NCI-H748 (cell line): ENCODE data around the gene OGT.
"Not testable (repeated sequence)": the region's sequence is repeated elsewhere in the genome, so short reads cannot be mapped to it uniquely, and the experiment has no call there.

ENCODE experiments used
- DNase-seq: peaks from one replicate; lab custom pipeline; 2025; ENCODE audit not compliant: unreplicated experiment; lab: John Stamatoyannopoulos, UW

OGT gene

DNA sequence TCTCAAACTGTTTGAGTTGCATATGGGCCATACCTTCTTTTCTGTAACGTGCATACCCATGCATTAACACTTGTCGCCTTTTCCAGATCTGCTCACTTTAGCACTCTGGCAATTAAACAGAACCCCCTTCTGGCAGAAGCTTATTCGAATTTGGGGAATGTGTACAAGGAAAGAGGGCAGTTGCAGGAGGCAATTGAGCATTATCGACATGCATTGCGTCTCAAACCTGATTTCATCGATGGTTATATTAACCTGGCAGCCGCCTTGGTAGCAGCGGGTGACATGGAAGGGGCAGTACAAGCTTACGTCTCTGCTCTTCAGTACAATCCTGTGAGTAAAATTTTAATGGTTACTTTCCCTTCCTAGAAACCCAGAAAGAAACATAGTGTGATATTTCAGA is 4.8 kb downstream of the OGT start:
- DNase-seq, result no peak

DNA sequence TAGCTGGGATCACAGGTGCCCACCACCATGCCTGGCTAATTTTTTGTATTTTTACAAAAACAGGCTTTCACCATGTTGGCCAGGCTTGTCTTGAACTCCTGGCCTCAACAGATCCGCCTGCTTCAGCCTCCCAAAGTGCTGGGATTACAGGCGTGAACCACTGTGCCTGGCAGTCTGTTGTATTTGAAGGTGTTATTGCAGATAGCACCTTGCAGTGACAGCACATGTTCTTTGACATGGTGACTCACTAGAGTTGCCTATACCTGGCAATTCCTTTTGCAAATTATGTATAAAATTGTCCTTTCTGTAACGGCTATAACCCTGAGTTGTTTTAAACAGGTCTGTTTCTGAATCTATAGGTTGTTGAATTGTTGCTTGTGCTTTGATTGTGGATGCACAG is 7.9 kb downstream of the OGT start:
- no peak for DNase-seq

- DNase-seq, result no peak
Observed at GRCh38 chrX:71541210-71542022, 8.5 kb downstream of the OGT start.

DNA sequence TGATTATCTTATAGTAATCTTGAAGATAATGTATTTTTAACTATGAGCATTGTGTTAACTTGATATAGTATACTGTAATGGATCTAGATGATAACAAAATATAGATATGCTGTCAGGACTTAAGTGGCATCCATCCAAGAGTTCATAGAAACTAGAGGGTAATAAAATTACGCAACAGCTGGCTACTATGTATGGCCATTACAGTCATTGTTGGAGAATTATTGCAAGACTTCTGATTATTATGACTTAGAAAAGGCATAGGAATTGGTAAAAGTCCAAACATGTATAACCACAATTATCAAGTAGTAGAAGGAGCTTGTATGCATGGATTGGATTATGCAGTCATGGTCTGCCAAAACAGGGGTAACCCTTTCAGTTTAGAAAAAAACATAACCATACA is 9.5 kb downstream of the OGT start:
- DNase-seq, result peak; percentile 3

- no peak for DNase-seq
Observed at GRCh38 chrX:71542825-71543224, 9.9 kb downstream of the OGT start.

DNA sequence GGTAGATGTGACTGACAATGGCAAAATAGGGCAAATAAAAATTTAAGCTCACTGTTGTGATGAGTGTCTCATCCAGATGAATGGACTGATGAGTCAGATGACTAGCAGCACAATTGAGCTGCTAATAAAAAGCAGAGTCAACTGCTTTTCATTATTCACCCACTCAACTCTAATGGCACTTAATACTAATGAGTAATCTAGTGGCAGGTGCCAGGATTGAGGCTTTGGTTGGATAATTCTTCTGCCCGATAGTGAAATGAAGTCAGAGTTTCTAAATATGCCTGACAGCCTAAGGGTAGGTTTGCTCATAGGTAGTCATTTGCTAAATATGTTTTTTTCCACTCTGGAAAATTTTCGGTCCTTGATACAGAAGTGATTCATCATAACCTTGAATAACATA is 10.4 kb downstream of the OGT start:
- peak; percentile 67 for DNase-seq

DNA sequence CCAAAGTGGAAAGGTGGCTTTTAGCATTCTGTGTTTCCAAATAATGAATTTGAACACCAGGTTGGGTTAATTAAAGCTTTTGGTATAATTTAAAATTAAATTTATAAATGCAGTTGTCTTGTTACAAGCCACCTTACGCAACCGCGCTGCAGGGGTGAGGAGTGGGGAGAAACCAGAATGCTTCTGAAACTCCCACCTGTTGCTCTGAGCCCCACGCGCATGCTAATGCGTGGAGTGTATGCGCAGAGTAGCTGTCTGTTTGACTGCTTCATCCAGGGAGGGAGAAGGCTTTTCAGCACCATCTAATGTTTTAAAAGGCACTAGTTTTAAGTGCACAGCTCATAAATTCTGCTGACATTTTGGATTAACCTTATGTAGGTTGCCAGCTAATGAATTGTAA is 12.5 kb downstream of the OGT start:
- no peak for DNase-seq

DNA sequence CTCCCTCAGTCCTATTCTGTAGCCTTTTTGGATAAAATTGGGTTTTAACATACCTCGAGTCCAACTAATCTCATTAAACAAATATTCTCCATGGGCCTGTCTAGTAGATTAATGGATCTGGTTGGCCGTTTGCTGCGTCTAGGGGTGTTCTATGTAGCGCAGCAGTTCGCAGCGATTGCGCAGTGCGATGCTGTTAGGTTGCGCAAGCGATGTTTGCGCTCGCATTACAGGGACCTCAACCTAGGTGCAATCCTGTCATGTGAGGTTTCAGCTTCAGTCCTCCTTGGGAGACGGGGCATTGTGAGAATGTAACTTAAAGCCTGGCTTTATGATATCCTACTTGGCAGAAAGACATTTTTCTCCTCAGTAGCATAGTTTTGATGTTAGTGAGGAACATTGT is 14.0 kb downstream of the OGT start:
- DNase-seq, result no peak

DNA sequence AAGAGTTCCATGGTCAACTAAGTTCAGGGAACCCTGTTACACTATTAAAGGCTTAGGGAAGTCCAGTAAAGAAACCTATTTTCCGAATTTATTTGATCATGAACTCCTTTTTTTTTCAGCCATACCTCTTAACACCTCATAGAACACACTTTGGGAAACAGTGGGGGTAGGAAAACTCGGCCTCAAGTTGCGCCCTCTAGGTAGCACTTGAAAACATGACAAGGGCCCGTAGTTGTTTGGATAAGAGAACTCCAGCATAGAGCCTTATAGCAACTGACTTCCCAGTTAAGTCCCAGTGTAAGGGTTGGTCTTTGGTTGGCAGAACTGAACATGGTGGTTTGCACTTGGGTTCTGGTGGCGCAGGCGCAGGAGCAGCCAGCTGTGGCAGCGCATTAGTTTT is 14.4 kb downstream of the OGT start:
- DNase-seq, result no peak

- no peak for DNase-seq
Observed at GRCh38 chrX:71549986-71550385, 17.1 kb downstream of the OGT start.

GRCh38 chrX:71550578-71550977 is 17.7 kb downstream of the OGT start:
- DNase-seq, result no peak

DNA sequence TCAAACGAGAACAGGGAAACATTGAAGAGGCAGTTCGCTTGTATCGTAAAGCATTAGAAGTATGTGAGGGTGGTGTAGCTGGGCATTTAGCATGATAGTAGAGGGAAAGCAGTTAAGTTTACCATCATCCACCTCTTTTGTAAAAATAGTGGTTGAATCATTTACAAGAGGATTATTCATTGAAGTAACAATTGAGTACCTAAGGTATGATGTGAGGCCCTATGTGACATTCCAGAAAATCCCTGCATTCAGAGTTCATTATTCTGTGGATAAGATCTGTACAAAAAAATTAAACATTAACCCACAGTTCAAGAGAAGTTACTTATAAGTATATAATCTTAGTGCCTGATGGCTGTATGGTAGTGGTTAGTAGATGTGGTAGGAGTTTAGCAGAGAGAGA is 23.1 kb downstream of the OGT start:
- no peak for DNase-seq

DNA sequence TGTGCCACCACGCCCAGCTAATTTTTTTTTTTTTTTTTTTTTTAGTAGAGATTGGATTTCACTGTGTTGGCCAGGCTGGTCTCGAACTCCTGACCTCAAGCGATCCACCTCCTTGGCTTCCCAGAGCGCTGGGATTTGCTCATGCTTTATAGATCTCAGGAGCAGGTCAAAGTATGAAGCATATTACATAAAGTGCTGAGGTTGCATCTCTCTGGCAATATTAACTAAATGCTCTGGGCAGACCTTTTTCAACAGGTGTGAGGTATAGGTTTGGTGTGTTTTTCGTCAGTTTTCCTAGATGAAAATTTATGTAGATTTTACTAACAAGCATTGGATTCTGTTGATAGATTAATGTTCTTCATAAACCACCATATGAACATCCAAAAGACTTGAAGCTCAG is 26.0 kb downstream of the OGT start:
- DNase-seq, result no peak

GRCh38 chrX:71559773-71560172 is 26.9 kb downstream of the OGT start:
- DNase-seq, result not testable (repeated sequence)

GRCh38 chrX:71563921-71564320 is 31.0 kb downstream of the OGT start:
- DNase-seq, result no peak

- no peak for DNase-seq
Observed at GRCh38 chrX:71565474-71566041, 32.7 kb downstream of the OGT start.

- not testable (repeated sequence) for DNase-seq
Observed at GRCh38 chrX:71571390-71571789, 38.5 kb downstream of the OGT start.

GRCh38 chrX:71573590-71573989 is 40.7 kb downstream of the OGT start:
- DNase-seq, result no peak

DNA sequence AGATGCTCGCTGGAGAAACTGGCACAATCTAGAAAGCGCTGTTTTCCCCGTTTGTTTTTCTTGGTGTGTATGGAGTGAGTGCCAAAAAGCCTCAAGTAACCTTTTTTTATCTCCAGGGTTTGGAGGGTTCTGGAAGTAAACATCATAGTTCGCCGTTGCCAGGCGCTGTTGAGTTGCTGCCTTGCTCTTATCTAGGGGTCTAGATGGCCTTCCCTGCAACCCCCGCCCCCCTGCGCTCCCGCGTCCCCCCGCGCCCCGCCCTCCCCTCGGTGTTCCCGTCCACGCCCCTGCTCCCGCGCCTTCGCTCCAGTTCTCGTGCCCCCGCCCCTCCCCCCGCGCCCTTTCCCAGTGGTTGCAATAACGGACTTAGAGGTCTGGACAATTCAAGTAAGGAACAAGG is 44.8 kb downstream of the OGT start:
- DNase-seq, result no peak

DNA sequence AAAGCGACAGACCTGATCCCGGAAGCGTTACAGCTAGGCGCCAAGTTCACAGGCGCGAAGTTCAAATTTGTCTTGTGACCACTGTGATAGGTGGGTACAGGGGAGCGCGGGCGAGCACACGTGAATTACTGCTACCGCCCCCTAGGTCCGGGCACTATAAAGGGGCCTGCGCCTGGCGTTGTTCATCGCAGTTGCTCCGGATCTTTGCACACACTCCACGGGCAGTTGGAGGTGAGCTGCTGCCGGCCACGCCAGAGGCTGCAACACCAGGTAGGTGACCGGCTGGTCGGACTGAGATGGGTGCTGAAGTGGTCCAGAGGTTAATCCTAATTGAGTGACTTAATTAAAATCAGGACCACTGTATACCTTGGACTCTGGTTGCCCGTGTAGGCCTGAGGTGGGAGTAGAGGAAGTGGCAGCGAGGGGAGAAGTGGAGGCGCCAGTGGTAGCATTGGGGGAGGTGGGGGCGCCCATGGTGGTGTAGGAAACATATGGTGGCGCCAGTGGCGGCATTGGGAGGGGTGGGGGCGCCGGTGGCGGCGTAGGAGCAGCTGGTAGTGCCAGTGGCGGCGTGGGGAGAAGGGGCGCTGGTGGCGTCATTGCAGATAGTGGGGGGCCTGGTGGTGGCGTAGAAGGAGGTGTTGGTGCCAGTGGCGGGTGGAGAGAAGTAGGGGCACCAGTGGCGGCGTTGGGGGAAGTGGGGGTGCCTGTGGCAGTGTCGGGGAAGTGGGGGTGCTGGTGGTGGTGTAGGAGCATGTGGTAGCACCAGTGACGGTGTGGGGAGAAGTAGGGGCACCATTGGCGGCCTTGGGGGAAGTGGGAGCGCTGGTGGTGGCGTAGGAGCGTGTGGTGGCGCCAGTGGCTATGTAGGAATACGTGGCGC is 45.6 kb downstream of the OGT start, which contains the start of gene GCNA:
TSS of gene GCNA (plus strand) at position 185 of the 883 bp plus-strand sequence. CDS start 2,385 bp downstream, outside the sequence.
- DNase-seq, result no peak

DNA sequence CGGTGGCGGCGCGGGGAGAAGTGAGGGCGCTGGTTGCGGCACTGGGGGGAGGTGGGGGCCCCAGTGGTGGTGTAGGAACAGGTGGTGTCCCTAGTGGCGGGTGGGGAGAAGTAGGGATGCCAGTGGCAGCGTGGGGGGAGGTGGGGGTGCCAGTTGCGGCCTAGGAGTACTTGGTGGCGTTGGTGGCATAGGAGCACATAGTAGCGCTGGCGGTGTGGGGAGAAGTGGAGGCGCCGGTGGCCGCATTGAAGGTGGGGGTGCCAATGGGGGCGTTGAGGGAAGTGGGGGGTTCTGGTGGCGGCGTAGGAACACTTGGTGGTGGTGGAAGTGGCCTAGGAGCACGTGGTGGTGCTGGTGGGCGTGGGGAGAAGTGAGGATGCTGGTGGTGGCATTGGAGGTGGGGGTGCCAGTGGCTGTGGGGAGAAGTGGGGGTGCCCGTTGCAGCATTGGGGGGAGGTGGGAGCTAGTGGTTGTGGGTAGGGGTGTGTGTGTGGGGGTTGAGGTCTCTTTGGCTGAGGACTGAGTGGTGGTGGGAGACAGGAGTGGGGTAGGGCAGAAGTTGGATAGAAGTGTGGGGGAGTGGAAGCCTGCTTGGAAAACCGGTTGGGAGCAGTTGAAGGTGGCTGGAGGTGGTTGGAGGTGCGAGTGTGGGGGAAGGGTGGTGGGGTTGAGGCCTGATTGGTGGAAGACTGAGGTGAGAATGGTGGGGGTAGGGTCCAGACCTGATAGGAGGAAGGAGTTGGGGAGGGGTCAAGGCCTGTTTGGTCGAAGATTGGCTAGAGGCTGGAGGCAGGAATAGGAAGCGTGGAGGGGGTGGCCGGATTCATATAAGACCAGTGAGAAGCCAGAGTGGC is 46.5 kb downstream of the OGT start:
- no peak for DNase-seq
